Stimulated activated CD4-positive, alpha-beta T cell treated with anti-CD3 and anti-CD28 coated beads, TNF-alpha, amount 100 ng/mL, for 48 hours (primary cell): ENCODE results near the gene OAS1.
"Not testable (repeated sequence)": the region's sequence is repeated elsewhere in the genome, so short reads cannot be mapped to it uniquely, and the experiment has no call there.

ENCODE experiments used
- DNase-seq, 3 donors: peaks; one replicate each; pipeline ENCODE4 v3.0.0-alpha.2; 2020; ENCODE audit warnings: low read depth in 3 of 3

OAS1 gene

GRCh38 chr12:112900298-112901145 is 6.2 kb upstream of the OAS1 start:
- DNase-seq, result peak in 2 of 3 donors; percentile 6 to 39

GRCh38 chr12:112901271-112901670 is 5.5 kb upstream of the OAS1 start:
- DNase-seq, result no peak

- DNase-seq, result no peak
Observed at GRCh38 chr12:112904571-112904970, 2.2 kb upstream of the OAS1 start.

GRCh38 chr12:112905451-112906089 is 1.2 kb upstream of the OAS1 start:
- DNase-seq, result no peak

- DNase-seq, result no peak
Observed at GRCh38 chr12:112907415-112908157, 824 bp downstream of the OAS1 start.

GRCh38 chr12:112908548-112908947 is 1.8 kb downstream of the OAS1 start:
- no peak for DNase-seq

- DNase-seq, result no peak
Observed at GRCh38 chr12:112909693-112910092, 2.9 kb downstream of the OAS1 start.

- no peak for DNase-seq
Observed at GRCh38 chr12:112913038-112913688, 6.4 kb downstream of the OAS1 start.

- not testable (repeated sequence) for DNase-seq
Observed at GRCh38 chr12:112913888-112914287, 7.1 kb downstream of the OAS1 start.

- DNase-seq, result no peak
Observed at GRCh38 chr12:112916270-112916669, 9.5 kb downstream of the OAS1 start.

GRCh38 chr12:112919121-112919520 is 12.4 kb downstream of the OAS1 start:
- DNase-seq, result no peak

GRCh38 chr12:112924986-112925385 is 18.2 kb downstream of the OAS1 start:
- no peak for DNase-seq

- DNase-seq, result not testable (repeated sequence)
Observed at GRCh38 chr12:112926416-112927033, 19.8 kb downstream of the OAS1 start.

- no peak for DNase-seq
Observed at GRCh38 chr12:112927475-112927874, 20.7 kb downstream of the OAS1 start.

GRCh38 chr12:112927925-112928324 is 21.2 kb downstream of the OAS1 start:
- DNase-seq, result no peak

- DNase-seq, result no peak
Observed at GRCh38 chr12:112928978-112929377, 22.2 kb downstream of the OAS1 start.

- no peak for DNase-seq
Observed at GRCh38 chr12:112929715-112930114, 23.0 kb downstream of the OAS1 start.

- DNase-seq, result no peak
Observed at GRCh38 chr12:112930350-112930749, 23.6 kb downstream of the OAS1 start.

GRCh38 chr12:112932485-112933128 is 25.8 kb downstream of the OAS1 start:
- no peak for DNase-seq

- DNase-seq, result no peak
Observed at GRCh38 chr12:112933129-112933505, 26.4 kb downstream of the OAS1 start.

- no peak for DNase-seq
Observed at GRCh38 chr12:112936264-112936663, 29.5 kb downstream of the OAS1 start.
